RCC 7860 (cell line): ENCODE data around the gene TATDN2.

ENCODE experiments used
- DNase-seq: peaks from one replicate; pipeline ENCODE4 v3.0.0-alpha.2; 2015; ENCODE audit warnings: low spot score
- FAIRE-seq: peaks from 2 replicates; lab custom pipeline; 2012; peaks lifted over from hg19 to GRCh38; lab: Jason Lieb, UNC

Gene TATDN2, protein sequence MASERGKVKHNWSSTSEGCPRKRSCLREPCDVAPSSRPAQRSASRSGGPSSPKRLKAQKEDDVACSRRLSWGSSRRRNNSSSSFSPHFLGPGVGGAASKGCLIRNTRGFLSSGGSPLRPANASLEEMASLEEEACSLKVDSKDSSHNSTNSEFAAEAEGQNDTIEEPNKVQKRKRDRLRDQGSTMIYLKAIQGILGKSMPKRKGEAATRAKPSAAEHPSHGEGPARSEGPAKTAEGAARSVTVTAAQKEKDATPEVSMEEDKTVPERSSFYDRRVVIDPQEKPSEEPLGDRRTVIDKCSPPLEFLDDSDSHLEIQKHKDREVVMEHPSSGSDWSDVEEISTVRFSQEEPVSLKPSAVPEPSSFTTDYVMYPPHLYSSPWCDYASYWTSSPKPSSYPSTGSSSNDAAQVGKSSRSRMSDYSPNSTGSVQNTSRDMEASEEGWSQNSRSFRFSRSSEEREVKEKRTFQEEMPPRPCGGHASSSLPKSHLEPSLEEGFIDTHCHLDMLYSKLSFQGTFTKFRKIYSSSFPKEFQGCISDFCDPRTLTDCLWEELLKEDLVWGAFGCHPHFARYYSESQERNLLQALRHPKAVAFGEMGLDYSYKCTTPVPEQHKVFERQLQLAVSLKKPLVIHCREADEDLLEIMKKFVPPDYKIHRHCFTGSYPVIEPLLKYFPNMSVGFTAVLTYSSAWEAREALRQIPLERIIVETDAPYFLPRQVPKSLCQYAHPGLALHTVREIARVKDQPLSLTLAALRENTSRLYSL

DNA sequence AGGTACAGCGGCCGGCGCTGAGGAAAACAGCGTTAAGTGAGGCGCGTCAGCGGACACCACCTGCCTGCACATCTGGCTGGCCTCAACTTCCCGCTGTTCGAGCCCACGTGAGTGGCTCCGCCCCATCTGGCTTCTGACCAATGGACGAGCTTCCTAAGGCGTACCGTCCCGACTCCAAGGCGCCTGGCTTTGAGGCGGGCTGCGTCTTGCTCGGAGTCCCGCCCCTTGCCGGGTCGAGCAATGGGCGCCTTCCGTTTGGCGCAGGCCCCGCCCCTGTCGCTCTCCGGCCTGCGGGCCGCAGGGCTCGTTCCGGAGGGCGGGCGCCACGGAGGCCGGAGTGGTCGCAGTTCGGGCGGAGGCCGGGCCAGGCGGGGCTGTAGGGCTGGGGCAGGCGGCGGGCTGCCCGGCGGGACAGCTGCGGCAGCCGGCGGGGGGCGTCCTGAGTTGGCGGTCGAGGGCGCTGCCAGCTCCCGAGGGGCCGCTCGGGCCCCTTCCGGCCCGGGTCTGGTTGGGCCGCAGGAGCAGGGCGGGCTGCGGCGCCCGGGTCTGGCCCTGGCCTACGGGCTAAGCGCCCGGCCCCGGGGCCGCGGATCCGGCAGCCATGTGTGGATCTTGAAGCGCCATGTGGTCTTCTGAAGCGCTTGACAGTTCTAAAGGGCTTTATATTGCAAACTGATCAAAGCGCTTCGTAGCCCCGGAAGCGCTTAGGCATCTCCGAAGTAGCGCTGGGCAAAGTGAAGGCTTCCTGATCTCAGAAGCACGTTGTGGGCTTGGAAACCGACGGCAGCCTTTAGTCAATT, at the start of gene TATDN2:
TSS of gene TATDN2 (plus strand) at position 276 of the 800 bp plus-strand sequence. CDS start 742 bp downstream, outside the sequence.
- FAIRE-seq = no peak

DNA sequence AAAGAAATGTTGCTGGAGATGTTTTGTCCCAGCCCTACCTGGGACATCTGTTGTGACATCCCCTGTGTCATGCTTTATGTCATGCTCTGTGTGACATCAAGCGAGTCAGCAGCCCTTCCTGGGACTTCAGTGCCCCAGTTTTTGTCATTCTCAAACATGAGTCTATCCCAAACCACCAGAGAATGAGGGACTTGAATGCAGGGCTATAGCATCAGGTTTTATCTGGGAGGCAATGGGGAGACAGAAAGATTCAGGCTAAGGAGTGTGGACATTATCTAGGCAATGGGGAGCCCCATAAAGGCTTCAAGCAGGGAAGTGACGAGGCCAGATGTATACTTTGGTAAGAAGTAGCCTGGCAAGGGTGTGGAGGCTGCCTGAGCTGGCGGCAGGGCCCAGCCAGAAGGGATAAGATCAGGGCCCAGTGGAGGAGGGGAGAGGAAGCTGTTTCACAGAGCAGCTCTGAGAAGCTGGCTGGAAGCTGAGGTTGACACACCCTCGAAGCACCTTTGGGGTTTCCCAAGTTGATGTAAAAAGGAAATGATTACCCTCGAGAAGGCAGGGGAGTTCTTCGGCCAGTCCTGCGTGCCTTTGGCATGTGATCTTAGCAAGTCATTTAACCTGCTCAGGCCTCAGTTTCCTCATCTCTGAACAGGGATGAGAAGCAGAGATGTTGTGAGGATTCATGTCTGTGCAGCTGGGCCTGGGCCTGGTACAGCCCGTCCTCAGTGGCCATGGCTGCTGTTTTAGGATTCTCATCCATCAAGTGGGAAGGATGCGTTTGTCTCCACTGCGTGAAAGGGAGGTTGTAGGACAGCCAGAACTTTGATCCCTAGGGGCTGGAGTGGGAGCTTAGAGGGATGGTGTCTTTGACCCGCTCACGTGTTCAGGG, 49.3 kb upstream of the TATDN2 start:
- DNase-seq (peak; percentile 82), FAIRE-seq (peak; percentile 43)

More for the DNA sequence above, at the start of gene TATDN2:
- peak; percentile 85 for DNase-seq

DNA sequence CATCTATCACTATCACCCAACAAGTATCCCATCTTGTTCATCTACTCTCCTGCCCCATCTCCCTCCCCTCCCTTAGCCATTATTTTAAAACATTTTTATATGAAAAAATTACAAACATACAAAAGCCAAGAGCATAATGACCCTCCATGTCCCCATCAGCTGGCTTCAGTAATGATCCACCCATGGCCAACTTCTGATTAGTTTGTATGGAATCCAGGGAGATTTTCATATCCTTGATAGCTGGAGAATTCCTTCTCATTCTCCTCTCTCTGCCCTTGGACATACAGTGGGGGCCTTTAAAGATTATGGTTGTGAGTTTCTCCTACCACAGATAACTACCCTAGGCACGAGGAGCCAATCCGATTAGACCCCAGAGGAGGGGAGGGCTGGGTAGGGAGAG, 43.3 kb upstream of the TATDN2 start:
- no peak for FAIRE-seq

DNA sequence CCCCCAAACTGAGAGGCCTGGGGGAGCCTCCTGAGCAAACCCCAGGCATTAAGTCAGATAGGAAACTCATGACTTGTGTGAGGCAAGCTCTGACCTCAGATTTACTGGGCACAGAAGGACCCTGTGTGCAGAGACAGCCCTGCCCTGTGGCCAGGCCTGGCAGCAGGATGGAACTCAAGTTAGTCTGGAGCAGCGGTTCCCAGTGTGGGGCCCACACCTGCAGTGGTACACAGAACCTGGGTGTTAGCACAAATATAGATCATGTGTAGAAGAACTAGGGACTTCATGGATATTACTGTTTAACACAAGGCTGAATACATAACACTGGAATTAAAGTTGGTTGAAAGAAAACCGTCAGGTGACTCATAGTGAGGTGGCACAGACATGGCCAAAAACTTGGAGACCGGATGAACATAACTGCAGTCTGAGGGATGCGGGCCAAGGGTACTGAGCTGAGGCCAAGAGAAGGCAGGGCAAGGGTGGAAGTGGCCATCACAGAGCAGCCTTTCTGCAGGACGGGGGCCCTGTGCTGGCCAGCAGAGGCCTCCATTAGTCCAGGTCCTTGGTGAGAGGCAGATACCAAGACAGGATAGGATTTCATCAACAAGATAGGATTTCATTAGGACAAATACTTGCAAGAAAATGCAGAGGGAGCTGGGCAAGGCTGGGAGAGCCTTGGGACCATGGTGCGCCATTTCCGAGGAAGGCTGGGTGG, 42.7 kb upstream of the TATDN2 start:
- peak; percentile 91 for FAIRE-seq
- peak; percentile 95 for DNase-seq

More for the DNA sequence above, 43.3 kb upstream of the TATDN2 start:
- DNase-seq = no peak

DNA sequence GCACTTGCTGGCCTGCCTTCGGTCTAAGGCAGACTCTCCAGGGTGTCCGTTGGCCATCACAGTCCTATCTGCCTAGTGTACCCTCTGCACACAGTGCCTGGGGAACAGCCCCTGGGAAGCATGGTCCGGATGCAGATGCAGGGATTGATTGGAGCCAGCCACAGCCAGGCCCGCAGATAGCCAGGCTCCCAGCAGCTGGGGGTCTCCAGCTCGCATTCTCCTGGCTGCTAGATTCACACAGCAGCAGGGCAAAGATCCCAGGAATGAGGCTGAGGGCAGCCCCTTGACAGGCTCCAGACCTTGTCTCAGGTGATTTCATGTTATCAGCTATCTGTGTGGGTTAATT, 42.1 kb upstream of the TATDN2 start:
- no peak for DNase-seq
- no peak for FAIRE-seq

DNA sequence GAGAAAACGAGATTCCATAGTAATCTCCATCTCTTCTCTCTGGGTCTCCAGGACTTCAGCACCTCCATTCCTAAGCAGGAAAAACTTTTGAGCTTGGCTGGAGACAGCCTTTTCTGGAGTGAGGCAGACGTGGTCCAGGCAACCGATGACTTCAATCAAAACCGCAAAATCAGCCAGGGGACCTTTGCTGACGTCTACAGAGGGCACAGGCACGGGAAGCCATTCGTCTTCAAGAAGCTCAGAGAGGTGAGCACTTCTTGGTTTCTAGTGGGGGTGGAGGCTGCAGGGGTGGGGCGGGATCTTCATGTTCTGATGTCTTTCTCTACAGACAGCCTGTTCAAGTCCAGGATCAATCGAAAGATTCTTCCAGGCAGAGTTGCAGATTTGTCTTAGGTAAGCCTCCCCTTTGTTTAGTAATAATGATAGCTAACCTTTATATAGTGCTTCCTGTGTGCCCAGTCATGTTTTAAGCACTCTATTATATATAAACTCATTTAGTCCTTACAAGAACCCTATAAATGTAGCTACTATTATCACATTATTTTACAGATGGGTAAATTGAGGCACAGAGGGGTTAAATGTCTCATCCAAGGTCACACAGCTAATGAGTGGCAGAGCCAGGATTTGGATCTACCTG, 35.0 kb upstream of the TATDN2 start:
- no peak for FAIRE-seq
- DNase-seq = no peak

DNA sequence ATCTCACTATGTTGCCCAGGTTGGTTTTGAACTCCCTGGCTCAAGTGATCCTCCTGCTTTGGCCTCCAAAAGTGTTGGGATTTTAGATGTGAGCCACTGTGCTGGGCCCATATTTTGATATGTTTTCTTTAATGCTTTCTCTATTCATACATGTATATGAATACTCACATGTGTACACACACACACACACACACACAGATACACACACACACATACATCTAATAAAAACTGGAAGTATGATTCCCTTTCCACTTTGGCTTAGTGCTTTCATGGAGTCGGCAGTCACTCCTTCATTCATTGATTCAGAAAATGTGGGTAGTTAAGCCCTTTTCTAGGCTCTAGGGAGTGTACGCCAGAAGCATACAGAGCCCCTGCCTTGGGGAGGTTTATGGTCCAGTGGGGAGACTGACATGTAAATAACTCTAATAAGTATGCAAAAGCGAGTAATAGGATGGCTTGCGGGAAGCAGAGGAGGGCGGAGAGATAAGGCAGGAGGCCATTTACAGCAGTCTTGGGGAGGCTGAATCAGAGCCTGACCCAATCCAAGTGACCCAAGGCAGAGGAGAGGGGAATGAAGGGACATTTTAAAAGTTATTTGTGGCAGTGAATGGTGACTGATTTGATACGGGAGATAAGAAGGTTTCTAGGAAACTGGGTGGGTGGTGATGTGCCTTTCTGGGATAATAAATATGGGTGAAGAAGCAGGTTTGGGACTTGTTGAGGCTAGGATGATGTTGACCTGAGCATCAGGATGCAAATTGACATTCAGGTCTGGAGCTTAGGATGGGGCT, 32.5 kb upstream of the TATDN2 start:
- FAIRE-seq = no peak
- no peak for DNase-seq

DNA sequence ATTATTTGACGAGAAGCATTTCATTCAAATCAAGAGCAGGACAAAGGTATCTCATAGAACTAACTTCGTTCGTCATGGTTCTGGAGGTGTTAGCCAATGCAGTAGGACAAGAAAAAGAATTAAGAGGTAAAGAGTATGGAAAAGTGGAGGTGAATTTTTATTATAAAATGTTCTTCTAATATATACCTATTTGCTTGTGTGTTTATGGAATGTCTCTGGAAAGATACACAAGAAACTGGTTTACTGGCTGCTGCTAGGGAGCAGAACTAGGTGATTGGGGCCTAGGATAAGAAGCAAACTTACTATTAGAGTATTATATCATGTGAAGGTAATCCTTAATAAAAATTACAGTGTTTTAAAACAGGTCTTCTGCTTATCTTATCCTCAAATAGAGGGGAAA, 30.9 kb upstream of the TATDN2 start:
- DNase-seq (no peak), FAIRE-seq (no peak)

DNA sequence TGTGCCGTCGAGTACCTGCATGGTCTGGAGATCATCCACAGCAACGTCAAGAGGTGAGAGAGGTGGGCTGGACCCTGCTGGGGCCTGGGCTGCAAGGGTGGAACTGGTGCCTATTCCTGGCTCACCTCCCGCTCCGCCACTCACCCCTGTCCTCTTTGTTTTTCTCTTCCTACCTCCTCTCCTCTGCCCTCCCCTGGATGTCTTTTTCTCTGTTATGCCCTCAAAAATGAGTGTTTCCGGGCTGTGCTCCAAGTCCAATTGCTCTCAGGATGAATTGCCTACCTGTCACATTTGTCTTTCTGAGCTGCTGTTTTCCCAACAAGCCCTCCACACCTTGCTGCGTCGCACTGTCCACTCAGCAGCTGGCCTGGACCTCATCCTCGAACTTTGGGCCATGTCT, 28.5 kb upstream of the TATDN2 start:
- no peak for DNase-seq
- FAIRE-seq = no peak

DNA sequence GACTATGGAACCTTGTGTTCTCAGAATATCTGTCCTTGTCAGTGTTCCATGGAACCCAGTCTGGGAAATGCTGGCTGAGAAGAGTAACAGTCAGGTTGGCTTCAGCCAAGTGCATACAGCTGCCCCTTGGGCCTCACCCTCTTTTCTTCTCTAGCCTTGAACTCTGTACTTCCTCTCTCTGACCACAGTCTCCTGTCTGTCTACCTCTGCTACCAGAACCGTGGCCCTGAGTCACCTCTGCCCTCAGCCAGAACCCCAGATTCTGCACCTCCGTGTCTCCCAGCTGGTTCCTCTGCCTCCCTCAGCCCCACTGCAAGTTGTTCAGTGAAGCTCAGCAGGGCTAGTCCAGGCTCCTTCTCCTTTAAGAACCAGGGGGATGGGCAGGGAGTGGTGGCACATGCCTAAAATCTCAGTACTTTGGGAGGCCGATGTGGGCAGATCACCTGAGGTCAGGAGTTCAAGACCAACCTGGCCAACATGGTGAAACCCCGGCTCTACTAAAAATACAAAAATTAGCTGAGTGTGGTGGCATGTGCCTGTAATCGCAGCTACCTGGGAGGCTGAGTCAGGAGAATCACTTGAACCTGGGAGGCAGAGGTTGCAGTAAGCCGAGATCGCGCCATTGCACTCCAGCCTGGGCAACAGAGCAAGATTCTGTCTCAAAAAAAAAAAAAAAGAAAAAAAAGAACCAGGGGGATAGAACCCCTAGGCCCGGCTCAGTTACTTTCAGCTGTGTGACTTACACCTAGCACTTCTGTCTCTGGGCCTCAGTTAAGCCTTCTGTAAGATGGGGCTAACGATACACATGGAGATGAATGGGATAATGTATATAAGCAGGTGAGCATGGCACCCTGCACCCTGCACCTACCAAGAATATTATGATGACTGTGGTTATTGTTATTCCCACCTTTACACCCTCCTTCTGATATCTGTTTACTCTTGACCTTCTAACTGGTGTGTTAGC, 24.3 kb upstream of the TATDN2 start:
- FAIRE-seq (no peak), DNase-seq (peak; percentile 72)

DNA sequence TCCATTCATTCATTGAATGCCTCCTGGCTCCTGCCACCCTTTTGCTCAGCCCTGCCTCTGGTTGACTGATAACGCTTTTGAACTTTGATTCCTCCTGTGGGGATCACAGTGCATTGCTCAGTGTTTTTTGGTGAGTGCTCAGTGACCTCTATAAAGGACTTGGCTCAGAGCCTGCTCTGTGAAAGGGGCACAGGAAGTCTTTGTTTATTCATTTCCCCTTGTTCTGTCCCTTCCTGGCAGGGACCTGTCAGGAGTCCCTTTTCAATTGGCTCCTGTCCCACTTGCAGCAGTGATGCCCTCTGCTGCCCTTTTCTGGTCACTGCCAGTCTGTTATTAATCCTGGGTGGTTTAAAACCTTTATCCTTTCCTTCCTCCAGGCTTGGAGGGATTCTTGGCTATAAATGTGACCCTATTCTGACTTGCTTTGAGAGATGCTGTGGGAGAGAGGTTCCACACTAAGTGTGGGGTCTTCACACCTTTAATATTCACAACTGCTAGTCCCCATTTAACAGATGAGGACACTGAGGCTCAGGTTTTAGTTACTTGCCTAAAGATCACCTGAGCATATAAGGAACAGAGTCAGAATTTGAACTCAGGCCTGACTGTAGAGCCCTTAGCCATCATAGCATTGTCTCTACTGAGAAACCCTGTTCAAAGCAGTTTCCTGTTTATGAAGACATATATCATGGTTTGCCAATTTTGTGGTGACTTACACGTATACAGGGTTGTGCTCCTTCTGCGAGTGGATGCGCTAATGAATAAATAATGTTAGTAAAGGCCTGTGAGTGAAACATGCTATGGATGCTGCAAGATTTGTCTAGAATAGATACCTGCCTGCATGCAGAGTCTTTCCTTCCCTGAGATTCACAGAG, 23.2 kb upstream of the TATDN2 start:
- DNase-seq (peak; percentile 83), FAIRE-seq (peak; percentile 63)

DNA sequence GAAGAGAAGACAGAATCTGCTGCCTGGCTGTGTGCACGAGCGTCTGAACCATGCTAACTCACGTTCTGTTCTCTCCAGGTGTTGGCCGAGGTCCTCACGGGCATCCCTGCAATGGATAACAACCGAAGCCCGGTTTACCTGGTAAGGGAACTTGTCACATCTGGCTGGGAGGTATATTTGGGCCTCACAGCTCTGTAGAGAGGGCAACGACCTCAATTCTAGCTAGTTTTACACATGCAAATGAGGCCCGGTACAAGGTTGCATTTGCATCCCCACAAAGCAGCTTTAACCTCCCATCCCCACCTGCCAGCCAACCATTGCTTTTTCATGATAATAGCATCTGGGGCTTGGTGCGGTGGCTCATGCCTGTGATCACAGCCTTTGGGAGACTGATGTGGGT, 22.0 kb upstream of the TATDN2 start:
- FAIRE-seq (no peak), DNase-seq (no peak)

DNA sequence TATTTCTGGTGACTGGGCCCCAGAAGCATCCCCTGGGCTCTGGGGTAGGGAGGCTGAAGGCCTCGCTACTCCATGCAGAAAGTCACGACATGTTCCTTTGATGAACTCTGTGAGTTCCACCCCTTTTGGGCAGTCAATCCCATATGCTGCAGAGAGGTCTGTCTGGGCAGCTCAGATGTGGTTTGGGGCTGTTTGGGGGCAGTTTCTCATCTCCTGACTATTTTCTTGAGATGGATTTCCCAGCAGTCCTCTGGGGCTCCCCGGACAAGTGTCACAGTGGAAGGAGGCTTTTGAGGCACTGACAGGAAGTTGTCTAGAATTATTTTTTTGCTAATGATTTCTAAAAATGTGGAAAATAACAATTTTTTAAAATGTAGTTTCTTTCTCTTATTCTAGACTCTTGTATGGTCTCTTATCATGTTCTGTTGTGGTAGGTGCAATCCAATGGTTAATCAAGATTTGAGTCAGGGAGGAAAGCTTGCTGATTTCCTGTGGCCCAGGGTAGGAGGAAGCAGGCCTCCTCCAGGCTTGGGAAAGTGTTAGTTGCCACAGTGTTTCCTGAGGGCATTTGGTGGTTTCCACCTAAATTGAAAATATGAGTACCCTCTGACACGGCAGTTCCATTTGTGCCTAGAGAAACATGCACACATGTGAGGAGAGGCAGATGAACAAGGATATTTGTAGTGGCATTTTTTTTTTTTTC, 19.9 kb upstream of the TATDN2 start:
- DNase-seq (no peak), FAIRE-seq (no peak)

DNA sequence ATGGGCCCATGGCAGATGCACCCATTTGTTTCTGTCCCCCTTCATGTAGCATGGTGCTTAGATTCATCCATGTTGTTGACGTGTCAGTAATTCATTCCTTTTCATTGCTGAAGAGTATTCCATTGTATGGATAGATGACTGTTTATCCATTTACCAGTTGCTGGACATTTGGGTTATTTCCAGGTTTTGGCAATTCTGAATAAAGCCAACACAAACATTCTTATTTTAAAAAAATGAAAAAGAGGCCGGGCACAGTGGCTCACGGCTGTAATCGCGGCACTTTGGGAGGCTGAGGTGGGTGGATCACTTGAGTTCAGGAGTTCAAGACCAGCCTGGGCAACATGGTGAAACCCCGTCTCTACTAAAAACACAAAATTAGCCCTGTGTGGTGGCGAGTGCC, 18.7 kb upstream of the TATDN2 start:
- no peak for DNase-seq

DNA sequence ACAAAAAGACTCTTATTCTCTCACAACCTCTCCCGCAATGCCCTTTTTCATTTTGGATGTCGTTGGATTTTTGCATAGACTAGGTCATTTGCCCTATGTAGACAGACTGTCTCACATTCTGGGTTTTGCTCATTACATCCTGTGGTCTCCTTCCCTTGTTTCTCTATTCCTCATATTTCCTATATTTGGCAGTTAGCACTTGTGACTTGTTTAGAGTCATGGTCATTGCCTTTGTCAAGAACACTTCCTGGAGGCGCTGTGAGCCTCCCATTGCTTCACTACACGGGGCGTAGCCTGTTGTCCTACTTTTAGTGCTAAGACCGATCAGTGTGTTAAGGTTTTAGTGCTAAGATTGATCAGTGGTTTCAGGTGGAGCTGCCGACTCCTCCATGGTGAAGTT, 16.1 kb upstream of the TATDN2 start:
- DNase-seq (no peak), FAIRE-seq (no peak)

More for the DNA sequence above, 18.7 kb upstream of the TATDN2 start:
- FAIRE-seq = no peak

DNA sequence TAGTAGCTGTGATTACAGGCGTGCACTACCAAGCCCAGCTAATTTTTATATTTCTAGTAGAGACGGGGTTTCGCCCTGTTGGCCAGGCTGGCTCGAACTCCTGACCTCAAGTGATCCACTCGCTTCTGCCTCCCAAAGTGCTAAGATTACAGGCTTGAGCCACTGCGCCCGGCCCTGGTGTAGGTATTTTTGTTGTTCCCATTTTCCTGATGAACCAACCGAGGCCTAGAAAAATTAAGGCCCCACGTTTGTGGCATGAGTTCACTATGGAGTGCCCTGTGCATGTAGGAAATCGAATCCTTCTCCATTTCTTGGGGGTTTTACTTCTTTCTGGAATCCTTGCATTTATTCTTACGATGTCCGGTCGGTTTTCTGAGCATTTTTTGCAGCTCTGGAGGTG, 14.3 kb upstream of the TATDN2 start:
- DNase-seq (no peak), FAIRE-seq (no peak)
